Measurements from ENCODE around the gene DRAM2. TPM values are rescaled to one million over a fixed set of nuclear protein-coding genes. Genes with fewer than 3 reads are reported as not detected.

Gene DRAM2
- total RNA-seq, 1 experiment from 2014 or later = 56.1 TPM

DNA sequence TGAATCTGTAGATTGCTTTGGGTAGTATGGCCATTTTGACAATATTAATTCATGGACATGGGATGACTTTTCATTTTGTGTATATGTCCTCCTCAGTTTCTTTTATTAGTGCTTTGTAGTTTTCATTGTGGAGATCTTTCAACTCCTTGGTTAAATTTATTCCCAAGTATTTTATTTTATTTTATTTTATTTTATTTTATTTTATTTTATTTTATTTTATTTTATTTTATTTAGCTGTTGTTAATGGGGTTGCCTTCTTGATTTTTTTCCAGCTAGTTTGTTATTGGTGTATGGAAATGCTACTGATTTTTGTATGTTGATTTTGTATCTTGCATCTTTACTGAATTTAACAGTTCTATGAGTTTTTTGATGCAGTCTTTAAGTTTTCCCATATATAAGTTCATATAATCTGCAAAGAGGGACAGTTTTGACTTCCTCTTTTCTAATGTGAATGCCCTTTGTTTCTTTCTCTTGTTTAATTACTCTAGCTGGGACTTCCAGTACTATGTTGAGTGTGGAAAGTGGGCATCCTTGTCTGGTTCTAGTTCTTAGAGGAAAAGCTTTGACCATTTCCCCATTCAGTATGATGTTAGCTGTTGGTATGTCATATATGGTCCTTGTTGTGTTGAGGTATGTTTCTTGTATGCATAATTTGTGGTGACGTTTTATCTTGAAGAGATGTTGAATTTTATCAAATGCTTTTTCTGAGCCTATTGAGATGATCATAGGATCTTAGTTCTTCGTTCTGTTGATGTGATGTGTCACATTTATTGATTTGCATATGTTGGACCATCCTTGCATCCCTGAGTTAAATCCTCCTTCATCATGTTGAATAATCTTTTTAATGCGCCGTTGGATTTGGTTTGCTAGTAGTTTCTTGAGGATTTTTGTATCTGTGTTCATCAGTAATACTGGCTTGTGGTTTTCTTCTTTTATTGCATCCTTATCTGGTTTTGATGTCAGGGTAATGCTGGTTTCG is 14.4 kb upstream of the DRAM2 start:
- H3K27ac ChIP-seq = no peak overlapping the region
- no peaks in the 10 kb centered on the region for H3K4me1 ChIP-seq
- no peak for DNase-seq
- H3K9me3 ChIP-seq (replicated peaks) = no peaks in the 10 kb centered on the region
- no peak overlapping the region for H3K4me3 ChIP-seq
- no peaks in the 10 kb centered on the region for H3K27me3 ChIP-seq
- H3K36me3 ChIP-seq = peaks cover 46% of the 10 kb centered on the region

- H3K27ac ChIP-seq = no peak overlapping the region
- H3K4me1 ChIP-seq = no peaks in the 10 kb centered on the region
- DNase-seq = no peak
- no peak overlapping the region for H3K4me3 ChIP-seq
- no peaks in the 10 kb centered on the region for H3K9me3 ChIP-seq (replicated peaks)
- H3K36me3 ChIP-seq = peaks cover 48% of the 10 kb centered on the region
- H3K27me3 ChIP-seq = no peaks in the 10 kb centered on the region
These were observed 11.9 kb upstream of the DRAM2 start for GRCh38 chr1:111151838-111152237.

DNA sequence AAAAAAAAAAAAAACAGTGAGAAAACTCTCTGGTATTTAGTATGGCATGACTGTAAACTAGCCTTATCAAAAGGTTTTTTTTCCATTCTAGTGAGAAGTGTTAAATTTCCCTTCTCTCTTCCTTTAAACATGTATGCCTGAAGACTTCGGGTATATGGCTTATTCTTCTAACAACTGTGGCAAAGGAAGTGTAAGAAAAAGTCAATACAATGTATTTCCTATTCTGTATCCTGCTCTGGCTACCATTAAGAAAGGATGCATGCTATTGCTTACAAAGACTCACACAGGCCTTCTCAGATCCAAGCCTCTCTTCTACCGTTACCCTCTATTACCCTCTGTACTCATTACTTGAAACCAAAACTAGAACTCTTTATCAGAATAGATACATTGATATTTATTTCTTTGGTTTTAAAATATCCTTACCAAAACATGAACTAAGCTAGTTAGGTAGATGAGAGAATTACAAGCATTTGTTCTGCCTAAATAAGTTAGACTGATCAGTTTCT is 8.5 kb upstream of the DRAM2 start:
- Histone ChIP-seq H3K36me3 (peaks cover 32% of the 10 kb centered on the region), H3K9me3 (replicated peaks) (no peaks in the 10 kb centered on the region), H3K27ac (no peak overlapping the region), H3K4me3 (no peak overlapping the region), H3K4me1 (no peaks in the 10 kb centered on the region), H3K27me3 (no peaks in the 10 kb centered on the region)
- DNase-seq = no peak

DNA sequence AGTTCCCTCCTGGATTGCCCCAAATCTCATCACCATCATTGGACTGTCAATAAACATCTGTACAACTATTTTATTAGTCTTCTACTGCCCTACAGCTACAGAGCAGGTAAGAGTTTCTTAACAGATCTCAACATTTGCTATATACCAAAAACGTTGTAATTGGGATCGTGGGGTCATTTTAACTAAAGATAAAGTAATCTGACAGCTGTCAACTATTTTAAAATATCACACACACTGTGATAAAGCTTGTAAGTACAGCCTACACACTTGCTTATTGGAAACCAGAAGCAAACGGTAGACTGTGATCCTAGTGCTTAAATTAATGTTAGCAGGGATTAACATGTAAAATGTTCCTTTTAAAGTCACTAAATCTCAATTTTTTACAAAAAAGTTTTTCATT is 8.1 kb upstream of the DRAM2 start:
- Histone ChIP-seq H3K27me3 (no peaks in the 10 kb centered on the region), H3K36me3 (peaks cover 30% of the 10 kb centered on the region), H3K4me3 (no peak overlapping the region), H3K4me1 (no peaks in the 10 kb centered on the region), H3K27ac (no peak overlapping the region), H3K9me3 (replicated peaks) (no peaks in the 10 kb centered on the region)
- no peak for DNase-seq

- peaks cover 22% of the 10 kb centered on the region for H3K36me3 ChIP-seq
- DNase-seq = no peak
These were observed 6.3 kb upstream of the DRAM2 start for GRCh38 chr1:111145963-111146768.

DNA sequence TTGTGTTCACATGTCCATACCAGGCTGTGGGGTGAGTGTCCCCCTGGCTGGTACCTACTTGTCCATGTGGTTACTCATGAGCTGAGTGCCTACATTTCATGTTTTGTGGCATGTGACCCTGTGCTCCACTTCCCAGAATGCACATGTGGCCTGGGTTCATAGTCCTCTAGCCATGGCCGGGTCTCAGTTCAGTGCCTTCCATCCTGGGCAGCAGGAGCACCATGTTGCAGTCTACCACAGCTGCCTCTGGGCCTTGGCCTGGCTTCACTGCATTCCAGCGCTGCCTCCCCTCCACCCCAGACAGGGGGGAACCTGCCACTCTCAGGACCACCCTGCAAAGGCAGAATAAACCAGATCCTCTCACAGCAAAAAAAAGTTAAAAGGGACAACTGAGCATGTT is 5.6 kb upstream of the DRAM2 start:
- no peaks in the 10 kb centered on the region for H3K27me3 ChIP-seq

More at GRCh38 chr1:111145963-111146768, 6.3 kb upstream of the DRAM2 start:
- no peaks in the 10 kb centered on the region for H3K27me3 ChIP-seq
- no peaks in the 10 kb centered on the region for H3K9me3 ChIP-seq (replicated peaks)
- no peak overlapping the region for H3K4me3 ChIP-seq
- H3K4me1 ChIP-seq = no peaks in the 10 kb centered on the region
- no peak overlapping the region for H3K27ac ChIP-seq

DNA sequence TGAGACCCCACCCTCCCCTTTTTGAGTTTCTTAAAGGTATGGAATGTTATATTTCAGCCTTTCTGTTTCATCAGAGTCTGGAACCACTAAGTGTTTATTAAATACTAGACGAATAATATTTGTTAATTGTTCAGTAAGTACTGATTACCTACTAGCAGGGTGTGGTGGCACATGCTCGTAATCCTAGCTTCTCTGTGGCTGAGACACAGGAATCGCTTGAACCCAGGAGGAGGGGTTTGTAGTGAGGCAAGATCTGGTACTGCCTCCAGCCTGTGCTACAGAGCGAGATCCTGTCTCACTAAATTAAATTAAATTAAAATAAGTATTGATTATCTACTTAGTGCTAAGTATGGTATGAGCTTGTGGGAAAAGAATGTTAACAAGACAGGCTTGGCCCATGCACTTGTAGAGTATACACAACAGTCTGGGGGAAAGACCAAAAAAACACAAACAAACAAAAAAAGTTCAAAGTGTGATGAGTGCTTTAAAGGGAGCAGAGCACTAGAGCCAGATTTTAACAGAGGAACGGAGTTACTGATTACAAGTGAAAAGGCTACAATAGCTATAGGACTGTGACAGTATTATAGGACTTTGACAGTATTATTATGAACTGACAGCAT is 2.6 kb upstream of the DRAM2 start:
- Histone ChIP-seq H3K36me3 (peaks cover 11% of the 10 kb centered on the region; the same call in 1 of the 2 replicates), H3K27ac (no peak overlapping the region), H3K27me3 (no peaks in the 10 kb centered on the region), H3K4me1 (peaks cover 4% of the 10 kb centered on the region; the same call in 1 of the 2 replicates), H3K4me3 (no peak overlapping the region), H3K9me3 (replicated peaks) (no peaks in the 10 kb centered on the region)
- DNase-seq = no peak

More for the DNA sequence above, 5.6 kb upstream of the DRAM2 start:
- Histone ChIP-seq H3K4me1 (no peaks in the 10 kb centered on the region), H3K27ac (no peak overlapping the region), H3K9me3 (replicated peaks) (no peaks in the 10 kb centered on the region), H3K36me3 (peaks cover 22% of the 10 kb centered on the region), H3K4me3 (no peak overlapping the region)
- DNase-seq = no peak

DNA sequence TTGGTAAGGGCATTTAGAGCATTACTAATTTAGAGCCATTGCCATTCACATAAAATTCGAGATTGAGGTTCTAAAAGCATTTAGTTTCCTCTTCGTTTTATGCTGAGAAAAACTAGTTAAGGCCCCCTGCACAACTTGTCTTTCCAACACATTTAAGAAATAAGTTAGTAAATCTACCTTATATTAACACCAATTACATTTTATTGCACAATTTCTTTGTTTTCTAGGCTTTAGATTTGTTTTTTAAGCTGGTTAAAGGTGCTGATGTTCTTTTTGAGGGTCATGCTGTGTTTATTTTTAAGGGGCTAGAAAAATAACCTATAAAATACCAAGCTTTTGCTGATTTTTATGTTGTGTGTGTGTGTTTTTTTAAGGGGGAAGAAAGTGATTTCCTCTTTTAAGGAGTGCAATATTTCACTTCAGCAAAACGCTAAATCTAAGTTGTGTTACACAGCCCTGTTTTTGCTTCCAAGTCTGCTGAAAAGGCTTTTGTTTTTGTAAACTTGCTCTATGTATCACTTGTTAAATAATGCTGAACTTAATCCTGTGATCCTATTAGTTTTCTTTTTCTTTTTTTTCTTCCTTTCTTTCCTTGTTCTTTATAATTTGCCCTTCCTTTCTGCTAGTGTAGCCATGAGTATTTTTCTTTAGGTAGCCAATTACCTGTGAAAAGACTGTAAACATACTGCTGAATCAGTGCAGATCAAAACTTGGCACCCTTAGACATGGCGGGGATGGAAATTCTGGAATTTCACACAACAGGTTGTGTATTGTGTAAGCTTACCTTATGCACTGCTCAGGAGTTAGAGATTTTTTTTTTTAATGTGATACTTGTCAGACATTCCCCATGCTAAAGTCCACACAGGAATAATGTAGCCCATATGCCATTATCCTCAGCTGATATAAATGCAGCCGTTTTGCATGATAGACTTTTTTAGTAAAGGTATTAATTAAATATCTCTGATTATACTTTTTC is 1.6 kb upstream of the DRAM2 start:
- no peak for DNase-seq
- Histone ChIP-seq H3K9me3 (replicated peaks) (no peaks in the 10 kb centered on the region), H3K27me3 (no peaks in the 10 kb centered on the region), H3K27ac (peak overlapping the region; percentile 86), H3K4me1 (peaks cover 4% of the 10 kb centered on the region; the same call in 1 of the 2 replicates), H3K4me3 (peak overlapping the region; percentile 89), H3K36me3 (peaks cover 10% of the 10 kb centered on the region; the same call in 1 of the 2 replicates)

GRCh38 chr1:111140680-111140967 is 731 bp upstream of the DRAM2 start:
- peak; percentile 64 for DNase-seq
- H3K9me3 ChIP-seq (replicated peaks) = no peaks in the 10 kb centered on the region
- peaks cover 4% of the 10 kb centered on the region; the same call in 1 of the 2 replicates for H3K4me1 ChIP-seq
- no peaks in the 10 kb centered on the region for H3K27me3 ChIP-seq
- H3K27ac ChIP-seq = peak overlapping the region; percentile 86
- H3K36me3 ChIP-seq = peaks cover 13% of the 10 kb centered on the region; the same call in 1 of the 2 replicates
- peak overlapping the region; percentile 89 for H3K4me3 ChIP-seq

DNA sequence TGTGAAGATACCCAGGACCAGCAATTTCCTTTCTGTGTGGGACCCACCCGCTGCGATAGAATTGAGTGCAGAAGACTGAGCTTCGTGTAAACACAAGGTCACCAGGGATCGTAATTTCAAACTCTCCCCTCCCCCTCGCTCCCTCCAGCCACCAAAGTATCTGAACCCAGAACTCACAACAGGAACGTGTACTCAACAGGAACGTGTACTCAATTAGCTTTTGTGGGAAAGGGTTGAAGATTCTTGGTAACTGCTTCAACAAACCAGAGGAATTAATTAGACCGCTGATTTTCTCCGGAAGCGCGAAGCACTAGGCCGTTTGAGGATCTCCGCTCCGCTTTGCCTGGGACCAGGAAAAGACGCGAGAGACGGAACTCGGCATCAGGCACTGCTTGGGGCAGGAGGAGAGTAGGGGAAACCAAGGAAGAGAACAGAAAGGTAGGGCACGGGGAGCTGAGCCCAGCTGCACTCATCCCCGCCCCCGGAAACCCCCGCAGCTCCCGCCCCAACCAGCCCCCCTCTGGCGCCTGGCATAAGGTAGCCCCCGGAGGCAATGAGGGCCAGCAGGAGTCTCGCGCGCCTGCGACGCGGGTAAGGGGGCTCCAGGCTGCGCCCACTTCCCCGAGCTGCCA is 453 bp downstream of the DRAM2 start:
- no peaks in the 10 kb centered on the region for H3K27me3 ChIP-seq
- H3K4me1 ChIP-seq = peaks cover 4% of the 10 kb centered on the region; the same call in 1 of the 2 replicates
- peak; percentile 72 to 76 for DNase-seq
- peak overlapping the region; percentile 86 for H3K27ac ChIP-seq
- no peaks in the 10 kb centered on the region for H3K9me3 ChIP-seq (replicated peaks)
- H3K36me3 ChIP-seq = peaks cover 15% of the 10 kb centered on the region; the same call in 1 of the 2 replicates
- peak overlapping the region; percentile 89 for H3K4me3 ChIP-seq

DNA sequence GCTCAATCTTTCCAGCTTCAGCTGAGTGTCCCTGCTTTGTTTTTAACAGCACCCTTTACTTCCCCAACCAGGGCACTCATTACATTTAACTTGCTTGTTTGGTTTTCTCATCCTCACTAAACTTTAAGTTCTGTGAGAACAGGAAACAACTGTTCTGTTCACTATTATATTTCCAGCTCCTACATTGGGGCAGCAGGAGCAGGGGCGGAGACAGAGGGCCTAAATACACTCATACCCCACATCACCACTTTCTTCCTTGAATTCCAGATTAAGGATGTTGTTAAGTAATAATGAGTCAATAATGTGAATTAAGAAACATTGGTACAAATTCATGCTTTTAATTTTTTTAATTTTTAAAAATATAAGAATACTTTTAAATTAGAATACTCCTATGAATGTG is 6.0 kb downstream of the DRAM2 start:
- peaks cover 25% of the 10 kb centered on the region for H3K36me3 ChIP-seq
- peaks cover 3% of the 10 kb centered on the region; the same call in 1 of the 2 replicates for H3K4me1 ChIP-seq
- no peak overlapping the region for H3K4me3 ChIP-seq
- no peaks in the 10 kb centered on the region for H3K27me3 ChIP-seq
- no peak for DNase-seq
- no peak overlapping the region for H3K27ac ChIP-seq
- H3K9me3 ChIP-seq (replicated peaks) = no peaks in the 10 kb centered on the region

DNA sequence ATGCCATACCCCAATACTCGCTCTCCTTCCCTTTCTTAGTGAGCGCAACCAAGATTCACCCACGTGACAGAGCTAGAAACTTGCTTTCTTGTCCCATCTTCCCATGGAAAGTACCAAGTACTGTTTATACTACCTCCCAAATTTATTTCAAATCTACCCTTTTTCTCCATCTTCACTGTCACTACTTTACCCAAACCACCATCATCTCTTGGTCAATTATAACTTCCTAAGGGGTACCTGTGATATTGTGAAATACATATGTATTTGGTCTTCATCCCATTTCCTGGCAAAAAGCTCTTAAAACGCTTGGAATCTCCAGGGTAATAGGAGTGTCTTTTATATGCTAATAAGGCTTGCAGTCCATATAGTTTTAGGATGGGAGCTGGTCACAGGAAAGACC is 8.2 kb downstream of the DRAM2 start:
- DNase-seq = no peak
- Histone ChIP-seq H3K4me3 (no peak overlapping the region), H3K4me1 (no peaks in the 10 kb centered on the region)

DNA sequence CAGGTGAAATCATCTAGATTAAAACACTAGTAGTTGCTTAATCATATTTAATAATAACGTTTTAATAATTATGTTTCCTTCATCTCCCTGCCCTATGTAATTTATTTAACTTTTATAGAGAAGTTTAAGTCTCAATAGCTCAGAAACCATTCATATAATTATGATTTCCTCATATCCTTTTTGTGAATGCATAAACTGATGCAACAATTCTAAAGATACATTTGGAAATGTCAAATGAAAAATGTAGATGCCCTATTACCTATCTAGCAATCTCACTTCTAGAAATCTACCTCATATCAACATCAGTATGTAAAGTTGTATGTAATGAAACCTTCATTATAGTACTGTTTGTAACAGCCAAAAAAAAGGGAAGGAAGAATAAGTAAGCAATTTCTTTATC is 10.5 kb downstream of the DRAM2 start:
- no peaks in the 10 kb centered on the region for H3K4me1 ChIP-seq
- no peak for DNase-seq

More for the DNA sequence above, 8.2 kb downstream of the DRAM2 start:
- Histone ChIP-seq H3K27ac (no peak overlapping the region), H3K9me3 (replicated peaks) (no peaks in the 10 kb centered on the region), H3K36me3 (peaks cover 23% of the 10 kb centered on the region), H3K27me3 (no peaks in the 10 kb centered on the region)

More for the DNA sequence above, 10.5 kb downstream of the DRAM2 start:
- Histone ChIP-seq H3K4me3 (no peak overlapping the region), H3K27ac (no peak overlapping the region), H3K27me3 (no peaks in the 10 kb centered on the region), H3K36me3 (peaks cover 32% of the 10 kb centered on the region), H3K9me3 (replicated peaks) (no peaks in the 10 kb centered on the region)

All from SJCRH30 (cell line).